Activated gamma-delta T cell (primary cell): ENCODE results near the gene UPF1.

Experiments
- DNase-seq: peaks from one replicate; lab custom pipeline; 2025; lab: John Stamatoyannopoulos, UW

UPF1 gene

GRCh38 chr19:18875726-18876125 is 44.0 kb downstream of the UPF1 start:
- DNase-seq = no peak

GRCh38 chr19:18876865-18877264 is 45.1 kb downstream of the UPF1 start:
- no peak for DNase-seq

GRCh38 chr19:18878058-18878797 is 46.5 kb downstream of the UPF1 start:
- DNase-seq = no peak

- DNase-seq = no peak
Measured at GRCh38 chr19:18878858-18879578, 47.3 kb downstream of the UPF1 start.

- DNase-seq = no peak
Measured at GRCh38 chr19:18879579-18880373, 48.0 kb downstream of the UPF1 start.

GRCh38 chr19:18881491-18881890 is 49.7 kb downstream of the UPF1 start:
- no peak for DNase-seq

- no peak for DNase-seq
Measured at GRCh38 chr19:18883526-18884304, 52.0 kb downstream of the UPF1 start.

GRCh38 chr19:18886972-18887371 is 55.2 kb downstream of the UPF1 start:
- no peak for DNase-seq

GRCh38 chr19:18889949-18890745 is 58.4 kb downstream of the UPF1 start:
- DNase-seq = no peak

GRCh38 chr19:18893587-18894253 is 62.0 kb downstream of the UPF1 start:
- no peak for DNase-seq

GRCh38 chr19:18894254-18895037 is 62.7 kb downstream of the UPF1 start:
- no peak for DNase-seq

- DNase-seq = no peak
Measured at GRCh38 chr19:18895038-18895823, 63.5 kb downstream of the UPF1 start.

- no peak for DNase-seq
Measured at GRCh38 chr19:18895824-18896341, 64.1 kb downstream of the UPF1 start, which contains the start of gene CERS1. Gene CERS1 (minus strand): TSS chr19:18896158. CDS start chr19:18896072, 86 bp downstream.

GRCh38 chr19:18896421-18896841 is 64.7 kb downstream of the UPF1 start:
- no peak for DNase-seq

GRCh38 chr19:18897094-18898029 is 65.6 kb downstream of the UPF1 start:
- no peak for DNase-seq

GRCh38 chr19:18898081-18898606 is 66.4 kb downstream of the UPF1 start:
- DNase-seq = no peak
